HUES6 (cell line): Measurements from ENCODE around the gene ZNF429.

Source experiments
- H3K27ac ChIP-seq: 2 replicates; pipeline ENCODE4 v1.7.0; 2013; ENCODE audit warnings: low read depth, mild to moderate bottlenecking, low read length, inconsistent platforms
- H3K27me3 ChIP-seq: 2 replicates; pipeline ENCODE4 v1.6.1; 2013; ENCODE audit warnings: low read length; ENCODE audit not compliant: control insufficient read depth, insufficient read depth
- H3K36me3 ChIP-seq: 2 replicates; pipeline ENCODE4 v1.6.1; 2013; ENCODE audit warnings: low read length; ENCODE audit not compliant: control insufficient read depth, insufficient read depth
- H3K4me1 ChIP-seq: 2 replicates; pipeline ENCODE4 v1.6.1; 2013; ENCODE audit warnings: low read length; ENCODE audit not compliant: control insufficient read depth, insufficient read depth
- H3K4me3 ChIP-seq: 2 replicates; pipeline ENCODE4 v1.5.1; 2013; ENCODE audit warnings: low read depth, low read length
- H3K9ac ChIP-seq: one replicate; pipeline ENCODE4 v1.6.1; 2013; ENCODE audit warnings: mild to moderate bottlenecking, low read length
- H3K9me3 ChIP-seq: 2 replicates; pipeline ENCODE4 v1.6.1; 2013; ENCODE audit warnings: low read depth, low read length; ENCODE audit not compliant: control insufficient read depth, insufficient read depth

ZNF429 gene

DNA sequence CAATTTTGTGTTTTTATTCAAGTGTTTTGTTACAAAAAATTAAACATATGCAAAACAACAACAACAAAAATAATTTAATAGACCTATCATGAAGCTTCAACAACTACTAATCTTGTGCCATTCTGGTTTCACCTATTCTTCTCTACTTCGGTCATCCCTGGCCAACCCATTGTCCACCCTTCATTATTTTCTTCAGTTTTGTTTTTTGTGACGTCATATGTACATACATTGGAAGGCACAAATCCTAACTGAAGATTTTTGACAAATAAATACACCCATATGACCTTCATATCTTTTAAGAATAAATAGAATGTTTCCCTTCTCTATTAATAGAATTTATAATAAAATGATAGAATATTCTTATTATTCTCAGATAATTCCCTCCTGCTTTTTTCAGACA lies 69.2 kb downstream of the ZNF429 start:
- no peak overlapping the region for H3K27ac ChIP-seq
- no peaks in the 10 kb centered on the region for H3K36me3 ChIP-seq
- peaks cover 79% of the 10 kb centered on the region for H3K9me3 ChIP-seq
- H3K27me3 ChIP-seq, result no peaks in the 10 kb centered on the region
- no peak overlapping the region for H3K9ac ChIP-seq
- H3K4me3 ChIP-seq, result no peak overlapping the region
- no peaks in the 10 kb centered on the region for H3K4me1 ChIP-seq

- no peak overlapping the region for H3K4me3 ChIP-seq
- no peaks in the 10 kb centered on the region for H3K36me3 ChIP-seq
- H3K4me1 ChIP-seq, result no peaks in the 10 kb centered on the region
- H3K27ac ChIP-seq, result no peak overlapping the region
- no peaks in the 10 kb centered on the region for H3K27me3 ChIP-seq
- peaks cover 78% of the 10 kb centered on the region for H3K9me3 ChIP-seq
- no peak overlapping the region for H3K9ac ChIP-seq
Observed at GRCh38 chr19:21576481-21576880, 71.1 kb downstream of the ZNF429 start.

DNA sequence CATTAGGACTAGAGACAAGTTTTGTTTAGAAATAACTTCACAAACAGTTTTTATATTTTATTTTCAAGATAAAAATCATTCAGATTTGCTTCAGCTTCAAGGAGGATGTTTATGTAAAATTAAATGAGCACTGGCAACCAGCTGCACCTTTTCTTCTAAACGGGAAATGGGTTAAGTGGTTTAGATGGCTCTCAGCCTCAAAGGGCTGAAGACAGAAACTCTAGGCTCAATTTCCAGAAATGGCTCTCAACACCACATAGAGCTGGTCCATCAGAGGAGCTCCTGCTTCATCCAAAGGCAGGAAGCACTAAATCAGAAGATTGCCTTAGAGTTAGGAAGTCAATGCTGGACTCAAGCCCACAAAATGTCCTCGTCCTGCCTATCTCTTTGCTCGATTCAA lies 74.7 kb downstream of the ZNF429 start:
- Histone ChIP-seq H3K9me3 (peaks cover 69% of the 10 kb centered on the region), H3K4me3 (no peak overlapping the region), H3K36me3 (no peaks in the 10 kb centered on the region)

DNA sequence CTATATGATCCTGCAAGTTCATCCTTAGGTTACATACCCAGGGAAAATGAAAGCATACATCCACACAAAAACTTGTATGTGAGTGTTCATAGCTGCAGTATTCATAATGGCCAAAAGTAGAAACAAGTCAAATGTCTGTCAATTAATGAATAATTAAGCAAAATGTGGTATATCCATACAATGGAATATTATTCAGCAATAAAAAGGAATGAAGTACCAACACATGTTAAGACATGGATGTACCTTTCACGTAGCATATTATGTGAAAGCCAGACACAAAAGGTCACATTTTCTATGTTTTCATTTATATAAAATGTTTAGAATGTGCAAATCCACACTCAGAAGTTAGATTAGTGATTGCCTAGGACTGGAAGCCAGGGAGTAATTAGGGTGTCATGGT lies 75.4 kb downstream of the ZNF429 start:
- no peaks in the 10 kb centered on the region for H3K4me1 ChIP-seq
- H3K9ac ChIP-seq, result no peak overlapping the region
- no peaks in the 10 kb centered on the region for H3K27me3 ChIP-seq
- peaks cover 69% of the 10 kb centered on the region for H3K9me3 ChIP-seq
- no peaks in the 10 kb centered on the region for H3K36me3 ChIP-seq
- H3K4me3 ChIP-seq, result no peak overlapping the region
- no peak overlapping the region for H3K27ac ChIP-seq

More for the DNA sequence above, 74.7 kb downstream of the ZNF429 start:
- Histone ChIP-seq H3K27me3 (no peaks in the 10 kb centered on the region), H3K9ac (no peak overlapping the region), H3K4me1 (no peaks in the 10 kb centered on the region), H3K27ac (no peak overlapping the region)

GRCh38 chr19:21581646-21582240 lies 76.3 kb downstream of the ZNF429 start:
- no peak overlapping the region for H3K4me3 ChIP-seq
- no peaks in the 10 kb centered on the region for H3K36me3 ChIP-seq
- H3K27ac ChIP-seq, result no peak overlapping the region
- H3K9me3 ChIP-seq, result peaks cover 64% of the 10 kb centered on the region
- no peaks in the 10 kb centered on the region for H3K4me1 ChIP-seq
- H3K9ac ChIP-seq, result no peak overlapping the region
- H3K27me3 ChIP-seq, result peaks cover 8% of the 10 kb centered on the region

DNA sequence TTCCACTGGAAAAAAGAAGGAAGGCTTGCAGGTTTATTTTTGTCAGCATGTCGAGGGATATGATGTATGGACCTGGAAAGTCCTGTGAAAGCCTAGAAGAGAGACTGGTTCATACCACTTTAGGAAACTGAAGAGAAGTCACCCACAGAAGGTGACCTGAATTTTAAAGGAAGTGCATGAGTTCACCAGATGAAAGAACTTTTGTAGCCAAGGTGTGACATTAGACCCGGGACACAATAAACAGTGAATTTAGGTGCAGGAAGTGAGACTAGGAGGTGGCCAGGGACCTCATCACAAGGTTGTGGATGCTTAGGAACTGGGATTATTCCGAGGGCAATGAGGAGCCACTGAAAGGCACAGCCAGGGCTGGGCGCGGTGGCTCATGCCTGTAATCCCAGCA lies 79.1 kb downstream of the ZNF429 start:
- Histone ChIP-seq H3K4me1 (no peaks in the 10 kb centered on the region), H3K9me3 (peaks cover 58% of the 10 kb centered on the region), H3K4me3 (no peak overlapping the region), H3K9ac (no peak overlapping the region), H3K27ac (no peak overlapping the region), H3K27me3 (peaks cover 17% of the 10 kb centered on the region), H3K36me3 (no peaks in the 10 kb centered on the region)

DNA sequence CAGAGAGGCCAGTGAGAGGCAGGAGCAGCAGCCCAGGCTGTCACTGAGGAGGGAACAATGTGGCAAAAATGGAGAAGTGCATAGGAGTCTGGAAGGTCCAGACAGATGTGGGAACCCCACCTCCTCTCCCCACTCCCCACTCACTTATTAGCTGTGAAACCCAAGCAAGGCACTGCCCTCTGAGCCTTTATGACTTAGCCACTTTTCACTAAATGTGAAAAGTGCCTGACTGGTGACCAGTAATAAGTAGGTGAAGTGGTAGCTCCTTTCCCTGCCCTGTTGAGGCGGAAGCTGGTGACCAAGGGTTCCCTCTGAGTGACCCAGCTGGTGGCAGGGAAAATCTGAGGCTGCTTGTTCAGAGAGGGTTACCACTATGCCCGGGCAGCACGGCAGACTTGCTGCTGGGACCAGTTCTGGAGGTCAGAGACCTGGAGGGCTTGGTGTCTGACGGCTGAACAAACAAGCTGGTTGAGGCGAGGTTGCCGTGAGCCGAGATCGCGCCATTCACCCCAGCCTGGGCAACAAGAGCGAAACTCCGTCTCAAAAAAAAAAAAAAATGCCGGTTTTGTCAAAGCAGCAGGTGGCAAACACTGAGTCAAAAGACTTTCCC lies 80.0 kb downstream of the ZNF429 start:
- peaks cover 17% of the 10 kb centered on the region for H3K27me3 ChIP-seq
- H3K4me1 ChIP-seq, result no peaks in the 10 kb centered on the region
- no peaks in the 10 kb centered on the region for H3K36me3 ChIP-seq
- H3K9me3 ChIP-seq, result peaks cover 56% of the 10 kb centered on the region
- H3K4me3 ChIP-seq, result no peak overlapping the region
- no peak overlapping the region for H3K27ac ChIP-seq
- no peak overlapping the region for H3K9ac ChIP-seq

GRCh38 chr19:21586311-21587116 lies 81.1 kb downstream of the ZNF429 start:
- H3K27ac ChIP-seq, result no peak overlapping the region
- peaks cover 58% of the 10 kb centered on the region for H3K9me3 ChIP-seq
- H3K27me3 ChIP-seq, result peaks cover 17% of the 10 kb centered on the region
- H3K4me1 ChIP-seq, result no peaks in the 10 kb centered on the region
- no peak overlapping the region for H3K9ac ChIP-seq
- H3K36me3 ChIP-seq, result no peaks in the 10 kb centered on the region
- H3K4me3 ChIP-seq, result peak overlapping the region; percentile 50

DNA sequence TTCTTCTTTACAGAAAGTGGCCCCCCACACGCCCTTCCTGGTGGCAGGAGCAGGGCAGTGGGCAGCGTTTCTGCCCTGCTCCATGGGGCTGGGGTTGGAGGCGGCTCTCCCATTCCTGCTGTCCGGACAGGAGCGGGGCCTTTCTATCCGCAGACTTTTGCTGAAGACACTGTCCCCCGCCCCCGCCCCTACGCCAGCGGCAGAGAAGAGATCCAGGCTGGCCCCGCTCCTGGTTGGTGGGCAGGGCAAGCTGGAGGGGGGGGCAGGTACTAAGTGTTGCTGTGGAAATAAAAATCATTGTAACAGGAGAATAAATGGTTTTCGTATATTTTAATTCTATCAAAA lies 81.7 kb downstream of the ZNF429 start:
- Histone ChIP-seq H3K4me3 (peak overlapping the region; percentile 50; the same call in 1 of the 2 replicates), H3K27me3 (peaks cover 17% of the 10 kb centered on the region), H3K27ac (no peak overlapping the region), H3K9me3 (peaks cover 57% of the 10 kb centered on the region), H3K9ac (no peak overlapping the region), H3K4me1 (no peaks in the 10 kb centered on the region), H3K36me3 (no peaks in the 10 kb centered on the region)

DNA sequence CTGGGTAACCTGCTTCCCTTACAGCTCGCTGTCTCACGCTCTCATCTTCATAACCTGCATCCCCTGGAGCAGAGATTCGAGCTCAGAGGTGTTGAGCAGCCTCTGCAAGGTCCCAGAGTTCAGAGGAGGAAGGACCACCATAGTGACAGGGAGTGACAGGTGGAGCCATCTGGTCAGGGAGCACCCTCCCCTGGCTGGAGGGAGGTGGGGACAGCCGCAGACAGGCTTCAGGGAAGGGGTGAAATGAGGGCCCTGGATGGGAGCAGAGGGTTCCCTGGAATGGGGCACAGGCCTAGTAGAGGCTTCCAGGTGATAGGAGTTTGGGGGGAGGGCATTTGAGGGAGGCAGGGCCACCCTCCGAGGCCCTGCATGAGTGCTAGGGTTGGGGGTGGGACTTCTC lies 82.1 kb downstream of the ZNF429 start:
- H3K36me3 ChIP-seq, result no peaks in the 10 kb centered on the region
- H3K4me3 ChIP-seq, result no peak overlapping the region
- H3K9me3 ChIP-seq, result peaks cover 61% of the 10 kb centered on the region
- no peak overlapping the region for H3K9ac ChIP-seq
- no peak overlapping the region for H3K27ac ChIP-seq
- peaks cover 17% of the 10 kb centered on the region for H3K27me3 ChIP-seq
- no peaks in the 10 kb centered on the region for H3K4me1 ChIP-seq

DNA sequence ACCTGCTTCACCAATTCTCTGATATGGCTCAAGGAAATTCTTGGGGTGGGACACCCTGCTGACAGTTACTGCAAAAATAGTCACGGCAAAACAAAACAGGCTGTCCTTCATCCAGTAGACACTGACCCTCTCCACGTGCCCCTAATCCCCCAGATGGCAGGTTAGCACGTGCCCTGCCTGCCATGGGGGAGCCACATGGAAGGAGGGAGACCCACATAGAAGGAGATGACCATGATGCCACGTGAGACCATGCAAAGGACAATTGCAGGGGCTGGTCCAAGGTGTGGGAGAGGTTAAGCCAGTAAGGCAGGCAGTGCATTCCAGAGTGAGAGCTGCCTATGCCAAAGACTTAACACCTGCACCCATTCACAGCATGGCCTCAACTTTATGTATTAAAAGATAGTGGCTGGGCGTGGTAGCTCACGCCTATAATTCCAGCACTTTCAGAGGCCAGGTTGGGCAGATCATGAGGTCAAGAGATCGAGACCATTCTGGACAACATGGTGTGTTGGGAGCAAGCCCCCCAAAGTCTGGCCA lies 82.7 kb downstream of the ZNF429 start:
- no peak overlapping the region for H3K4me3 ChIP-seq
- no peak overlapping the region for H3K9ac ChIP-seq
- H3K4me1 ChIP-seq, result no peaks in the 10 kb centered on the region
- no peak overlapping the region for H3K27ac ChIP-seq
- H3K27me3 ChIP-seq, result peaks cover 17% of the 10 kb centered on the region
- H3K9me3 ChIP-seq, result peaks cover 66% of the 10 kb centered on the region
- no peaks in the 10 kb centered on the region for H3K36me3 ChIP-seq
